Breast epithelium (tissue), 4 donors: Measurements from ENCODE around the gene BTBD8. TPM values are rescaled to one million over a fixed set of nuclear protein-coding genes. Genes with fewer than 3 reads are reported as not detected.

ENCODE experiments used
- DNase-seq, 2 donors: peaks; one replicate each; pipeline ENCODE4 v3.0.0-alpha.2; 2019; ENCODE audit warnings: low spot score in 2 of 2
- H3K27ac ChIP-seq, 2 donors: fragments of 200-600 bp; sonication (generic) in 1 of 2; one replicate each; pipeline ENCODE4 v1.5.1; 2016 to 2019; ENCODE audit warnings: mild to moderate bottlenecking in 1 of 2
- H3K27me3 ChIP-seq, 2 donors: fragments of 200-600 bp; sonication (generic) in 1 of 2; one replicate each; pipeline versions ENCODE4 v1.5.1 to v1.6.0; 2017 to 2019; ENCODE audit warnings: control low read depth in 1 of 2, mild to moderate bottlenecking in 1 of 2
- H3K36me3 ChIP-seq: fragments of 200-600 bp; one replicate; pipeline ENCODE4 v1.5.1; 2019
- H3K4me1 ChIP-seq, 2 donors: fragments of 200-600 bp; sonication (generic); one replicate each; pipeline ENCODE4 v1.5.1; 2016 to 2019; ENCODE audit warnings: control low read depth in 1 of 2
- H3K4me3 ChIP-seq, 3 donors: fragments of 200-600 bp; sonication (generic); 1 replicate in 2 of 3; 2 replicates in 1 of 3; pipeline ENCODE4 v1.5.1; 2016 to 2019; ENCODE audit warnings: mild to moderate bottlenecking in 3 of 3, moderate library complexity in 2 of 3
- H3K9me3 ChIP-seq, 2 donors: fragments of 200-600 bp; sonication (generic) in 1 of 2; one replicate each; pipeline ENCODE4 v1.5.1; 2016 to 2019; ENCODE audit warnings: control low read depth in 1 of 2
- POLR2A ChIP-seq: fragments of 450-650 bp; IDR thresholded peaks from one replicate; pipeline ENCODE4 v1.6.1; 2016; ENCODE audit warnings: antibody characterized with exemption, mild to moderate bottlenecking, moderate library complexity
- POLR2AphosphoS5 ChIP-seq, 3 donors: sonication (generic); formaldehyde crosslinking; IDR thresholded peaks; one replicate each; pipeline ENCODE4 v1.6.1; 2017; ENCODE audit warnings: antibody characterized with exemption in 3 of 3
- intact Hi-C: fragments of 100-400 bp; cut with DNase I; formaldehyde crosslinking; loops from one replicate; pipeline ENCODE4 v1.15.1; 2023; ENCODE audit warnings: low total_unique reads
- total RNA-seq, 3 donors: library from RNA; depleted of rRNA; stranded (reverse); fragments of >200 nt; gene quantifications; one replicate each; pipeline ENCODE4 v1.1.0, GENCODE V29; 2016
- TF ChIP-seq, protein P1 (sequence below), 3 donors: fragments of 450-650 bp; IDR thresholded peaks; one replicate each; pipeline ENCODE4 v1.5.1; 2016 to 2017; ENCODE audit warnings: antibody characterized with exemption in 3 of 3, mild to moderate bottlenecking in 3 of 3, moderate library complexity in 3 of 3

BTBD8 gene
- total RNA-seq, 3 donors from 2014 or later: 7.2 to 12.6 (median 7.5) TPM

DNA sequence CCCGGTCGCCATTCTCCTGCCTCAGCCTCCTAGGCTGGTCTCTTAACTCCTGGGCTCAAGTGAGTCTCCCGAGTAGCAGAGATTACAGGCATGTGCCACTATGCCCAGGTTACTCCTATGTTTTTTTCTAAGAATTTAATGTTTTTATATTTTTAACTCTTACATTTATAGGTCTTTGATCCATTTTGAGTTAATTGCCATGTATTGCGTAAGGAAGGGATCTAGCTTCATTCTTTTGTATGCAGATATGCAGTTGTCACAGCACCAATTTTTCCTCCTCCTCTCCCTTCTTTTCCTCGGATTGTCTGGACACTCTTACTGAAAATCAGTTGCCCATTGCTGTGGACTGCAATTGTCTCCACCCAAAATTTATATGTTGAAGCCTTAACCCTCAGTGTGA is 11.5 kb downstream of the BTBD8 start:
- Histone ChIP-seq H3K4me1 (no peaks in the 10 kb centered on the region), H3K27ac (no peak overlapping the region), H3K9me3 (peaks cover under 1 to 2% of the 10 kb centered on the region in 2 donors), H3K27me3 (no peaks in the 10 kb centered on the region), H3K4me3 (no peak overlapping the region), H3K36me3 (no peaks in the 10 kb centered on the region)
- intact Hi-C loops: no loop called here
- DNase-seq: no peak
- TF ChIP-seq POLR2AphosphoS5 (IDR thresholded peaks at IDR 0.05) (no peak), POLR2A (no peak)
- TF ChIP-seq, protein P1, sequence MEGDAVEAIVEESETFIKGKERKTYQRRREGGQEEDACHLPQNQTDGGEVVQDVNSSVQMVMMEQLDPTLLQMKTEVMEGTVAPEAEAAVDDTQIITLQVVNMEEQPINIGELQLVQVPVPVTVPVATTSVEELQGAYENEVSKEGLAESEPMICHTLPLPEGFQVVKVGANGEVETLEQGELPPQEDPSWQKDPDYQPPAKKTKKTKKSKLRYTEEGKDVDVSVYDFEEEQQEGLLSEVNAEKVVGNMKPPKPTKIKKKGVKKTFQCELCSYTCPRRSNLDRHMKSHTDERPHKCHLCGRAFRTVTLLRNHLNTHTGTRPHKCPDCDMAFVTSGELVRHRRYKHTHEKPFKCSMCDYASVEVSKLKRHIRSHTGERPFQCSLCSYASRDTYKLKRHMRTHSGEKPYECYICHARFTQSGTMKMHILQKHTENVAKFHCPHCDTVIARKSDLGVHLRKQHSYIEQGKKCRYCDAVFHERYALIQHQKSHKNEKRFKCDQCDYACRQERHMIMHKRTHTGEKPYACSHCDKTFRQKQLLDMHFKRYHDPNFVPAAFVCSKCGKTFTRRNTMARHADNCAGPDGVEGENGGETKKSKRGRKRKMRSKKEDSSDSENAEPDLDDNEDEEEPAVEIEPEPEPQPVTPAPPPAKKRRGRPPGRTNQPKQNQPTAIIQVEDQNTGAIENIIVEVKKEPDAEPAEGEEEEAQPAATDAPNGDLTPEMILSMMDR (IDR thresholded peaks at IDR 0.05): no peak

DNA sequence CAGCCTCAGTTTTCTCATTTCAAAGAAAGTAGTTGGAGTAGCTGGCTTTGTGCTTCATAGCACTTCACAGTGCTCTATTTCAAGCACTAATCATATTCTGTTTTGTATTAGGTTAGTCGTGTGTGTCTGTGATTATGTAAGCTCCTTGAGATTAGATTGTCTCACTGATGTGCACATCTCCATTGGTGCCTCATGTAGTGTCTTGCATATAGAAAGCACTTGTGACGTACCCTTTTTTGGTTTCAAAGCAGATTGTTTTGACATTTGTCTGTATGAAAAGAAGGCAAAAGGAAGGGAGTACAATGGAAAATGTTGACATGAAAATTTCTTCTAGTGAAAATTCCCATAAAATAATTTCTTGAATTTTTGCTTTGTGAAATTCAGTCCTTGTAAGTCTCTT is 13.9 kb downstream of the BTBD8 start:
- no peaks in the 10 kb centered on the region for H3K4me1 ChIP-seq
- TF ChIP-seq POLR2AphosphoS5 (IDR thresholded peaks at IDR 0.05) (no peak), POLR2A (no peak)
- TF ChIP-seq, protein P1 (IDR thresholded peaks at IDR 0.05): no peak
- H3K27me3 ChIP-seq: no peaks in the 10 kb centered on the region
- H3K4me3 ChIP-seq: no peak overlapping the region
- intact Hi-C loops: no loop called here
- no peaks in the 10 kb centered on the region for H3K9me3 ChIP-seq
- no peak for DNase-seq
- H3K36me3 ChIP-seq: no peaks in the 10 kb centered on the region
- no peak overlapping the region for H3K27ac ChIP-seq

DNA sequence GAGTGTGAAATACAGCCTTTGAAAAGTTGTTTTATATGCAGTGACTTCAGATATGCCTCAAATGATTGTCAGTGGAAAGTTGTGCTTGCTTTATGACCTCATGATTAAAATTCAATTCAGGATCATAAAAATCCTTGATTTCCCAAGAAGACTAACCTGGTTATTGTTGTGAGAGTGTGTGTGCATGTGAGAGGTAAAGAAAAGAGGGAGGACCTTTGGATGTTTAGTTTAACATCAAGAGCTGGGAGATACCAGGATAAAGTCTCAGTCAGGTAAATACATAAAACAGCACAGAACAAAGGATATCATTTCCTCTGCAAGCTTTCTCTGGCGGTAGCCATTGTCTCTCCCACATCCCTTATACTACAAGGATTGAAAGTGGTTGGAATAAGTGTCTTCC is 14.4 kb downstream of the BTBD8 start:
- TF ChIP-seq, protein P1 (IDR thresholded peaks at IDR 0.05): no peak
- TF ChIP-seq POLR2A (no peak), POLR2AphosphoS5 (IDR thresholded peaks at IDR 0.05) (no peak)
- intact Hi-C loops: no loop called here
- no peaks in the 10 kb centered on the region for H3K9me3 ChIP-seq
- no peaks in the 10 kb centered on the region for H3K4me1 ChIP-seq
- H3K27me3 ChIP-seq: no peaks in the 10 kb centered on the region
- H3K27ac ChIP-seq: no peak overlapping the region
- no peak overlapping the region for H3K4me3 ChIP-seq
- DNase-seq: no peak
- no peaks in the 10 kb centered on the region for H3K36me3 ChIP-seq

DNA sequence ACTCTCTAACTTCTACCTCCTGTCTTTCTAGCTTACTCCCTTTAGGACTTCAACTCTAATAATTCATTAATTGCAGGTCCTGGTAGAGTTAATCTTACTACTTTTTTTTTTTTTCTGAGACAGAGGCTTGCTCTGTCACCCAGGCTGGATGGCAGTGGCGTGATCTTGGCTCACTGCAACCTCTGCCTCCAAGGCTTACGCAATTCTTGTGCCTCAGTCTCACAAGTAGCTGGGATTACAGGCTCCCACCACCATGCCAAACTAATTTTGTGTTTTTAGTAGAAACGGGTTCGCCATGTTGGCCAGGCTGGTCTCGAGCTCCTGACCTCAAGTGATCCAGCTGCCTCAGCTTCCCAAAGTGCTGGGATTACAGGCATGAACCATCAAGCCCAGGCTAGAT is 15.7 kb downstream of the BTBD8 start:
- Histone ChIP-seq H3K9me3 (no peaks in the 10 kb centered on the region), H3K27me3 (no peaks in the 10 kb centered on the region), H3K36me3 (no peaks in the 10 kb centered on the region), H3K4me3 (no peak overlapping the region), H3K27ac (no peak overlapping the region), H3K4me1 (no peaks in the 10 kb centered on the region)
- intact Hi-C loops: no loop called here
- no peak for DNase-seq
- TF ChIP-seq POLR2A: no peak
- TF ChIP-seq, protein P1 (IDR thresholded peaks at IDR 0.05): no peak
- TF ChIP-seq POLR2AphosphoS5 (IDR thresholded peaks at IDR 0.05): no peak

DNA sequence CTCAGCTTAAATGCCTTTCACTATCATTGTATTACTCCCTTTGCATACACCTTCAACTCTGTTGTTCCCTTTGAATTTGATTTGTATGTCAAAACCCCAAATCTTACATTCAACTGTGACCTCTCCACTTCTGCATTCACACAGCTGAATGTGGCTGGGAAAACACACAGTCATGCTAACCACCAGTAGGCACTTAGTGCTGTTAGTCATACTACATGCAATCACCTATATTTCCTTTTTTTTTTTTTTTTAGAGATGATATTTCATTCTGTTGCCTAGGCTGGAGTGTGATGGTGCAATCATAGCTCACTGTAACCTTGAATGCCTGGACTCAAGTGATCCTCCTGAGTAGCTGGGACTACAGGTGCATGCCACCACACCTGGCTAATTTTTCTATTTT is 16.2 kb downstream of the BTBD8 start:
- Histone ChIP-seq H3K4me3 (no peak overlapping the region), H3K9me3 (no peaks in the 10 kb centered on the region), H3K36me3 (no peaks in the 10 kb centered on the region), H3K27ac (no peak overlapping the region), H3K27me3 (no peaks in the 10 kb centered on the region), H3K4me1 (no peaks in the 10 kb centered on the region)
- intact Hi-C loops: no loop called here
- TF ChIP-seq POLR2AphosphoS5 (IDR thresholded peaks at IDR 0.05) (no peak), POLR2A (no peak)
- TF ChIP-seq, protein P1 (IDR thresholded peaks at IDR 0.05): no peak
- DNase-seq: no peak
